ENCODE measurements around the gene ZNF714. TPM values are rescaled to one million over a fixed set of nuclear protein-coding genes. Genes with fewer than 3 reads are reported as not detected.

The ZNF714 gene
- total and polyA plus RNA-seq, 2 of the 8 experiments (the other 6 are each of a cell fraction or from before 2014, with no cell fraction given): 16.4 to 74.2 TPM

DNA sequence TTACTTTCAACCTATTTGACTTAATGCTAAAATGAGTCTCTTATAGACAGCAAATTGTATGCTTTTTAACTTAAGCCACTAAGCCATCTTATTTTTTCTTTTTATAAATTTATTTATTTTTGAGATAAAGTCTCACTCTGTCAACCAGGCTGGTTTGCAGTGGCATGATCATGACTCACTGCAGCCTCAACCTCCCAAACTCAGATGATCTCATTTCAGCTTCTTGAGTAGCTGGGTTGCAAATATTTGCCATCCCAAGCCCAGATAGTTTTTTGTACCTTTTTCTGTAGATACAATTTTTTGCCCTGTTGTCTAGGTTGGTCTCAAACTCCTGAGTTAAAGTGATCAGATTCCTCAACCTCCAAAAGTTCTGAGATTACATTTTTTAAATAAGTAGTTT lies 27.1 kb downstream of the ZNF714 start (continued):
- TF ChIP-seq NANOG (IDR thresholded peaks at IDR 0.05; ENCODE audit: insufficient read depth, low read depth, low read length, poor library complexity, severe bottlenecking): no peak
